Endothelial cell of umbilical vein (primary cell): ENCODE data around the gene CCSER1.

Source experiments
- EZH2 ChIP-seq: IDR thresholded peaks from 2 replicates; pipeline ENCODE4 v1.6.1; 2012; ENCODE audit warnings: borderline replicate concordance, low read depth, mild to moderate bottlenecking, moderate library complexity, low read length, inconsistent platforms; ENCODE audit not compliant: severe bottlenecking
- GATA2 ChIP-seq: IDR thresholded peaks from 2 replicates; pipeline ENCODE4 v1.7.0; 2011; ENCODE audit warnings: low read depth, mild to moderate bottlenecking, moderate library complexity, mixed read lengths, low read length; ENCODE audit not compliant: insufficient read length, insufficient read depth
- POLR2A ChIP-seq: IDR thresholded peaks from 2 replicates; pipeline ENCODE4 v1.6.1; 2012; ENCODE audit warnings: low read depth, mild to moderate bottlenecking, control low read depth, low read length
- POLR2AphosphoS5 ChIP-seq: IDR thresholded peaks from 2 replicates; pipeline ENCODE4 v1.6.1; 2012; ENCODE audit warnings: low read depth, mild to moderate bottlenecking, control low read depth, low read length, moderate library complexity; ENCODE audit not compliant: insufficient read depth
- TF ChIP-seq, protein P1 (sequence below): IDR thresholded peaks from 2 replicates; pipeline ENCODE4 v1.6.1; 2011; ENCODE audit not compliant: insufficient read depth, insufficient read length
- TF ChIP-seq, protein P2 (sequence below), 2 donors: IDR thresholded peaks; 1 replicate in 1 of 2; 2 replicates in 1 of 2; pipeline ENCODE4 v1.5.1; 2011; ENCODE audit warnings: low read length in 2 of 2, mild to moderate bottlenecking in 2 of 2, moderate library complexity in 2 of 2, control low read depth in 1 of 2, inconsistent platforms in 1 of 2, low read depth in 1 of 2; ENCODE audit not compliant: insufficient read depth in 1 of 2; ENCODE audit errors: extremely low read depth in 1 of 2

DNA sequence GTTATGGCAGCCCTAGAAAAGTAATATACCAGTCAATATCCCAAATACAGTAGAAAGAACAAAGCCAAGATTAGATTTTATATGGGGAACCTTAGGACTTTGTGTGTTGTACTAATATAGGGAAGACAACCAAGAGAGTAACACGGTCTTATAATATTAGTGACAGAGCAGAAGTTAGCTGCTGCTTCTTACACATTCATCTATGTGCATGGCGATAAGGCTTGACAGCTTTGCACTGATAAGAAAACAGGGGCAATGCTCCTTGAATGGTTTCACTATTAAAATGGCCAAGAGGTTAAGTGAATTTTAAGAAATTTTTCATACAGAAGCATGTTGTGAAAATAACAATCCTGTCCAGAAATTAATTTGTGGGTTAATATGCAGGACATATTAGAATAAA is 521.6 kb downstream of the CCSER1 start:
- TF ChIP-seq, protein P1, sequence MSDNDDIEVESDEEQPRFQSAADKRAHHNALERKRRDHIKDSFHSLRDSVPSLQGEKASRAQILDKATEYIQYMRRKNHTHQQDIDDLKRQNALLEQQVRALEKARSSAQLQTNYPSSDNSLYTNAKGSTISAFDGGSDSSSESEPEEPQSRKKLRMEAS, result no peak
- TF ChIP-seq, protein P2, sequence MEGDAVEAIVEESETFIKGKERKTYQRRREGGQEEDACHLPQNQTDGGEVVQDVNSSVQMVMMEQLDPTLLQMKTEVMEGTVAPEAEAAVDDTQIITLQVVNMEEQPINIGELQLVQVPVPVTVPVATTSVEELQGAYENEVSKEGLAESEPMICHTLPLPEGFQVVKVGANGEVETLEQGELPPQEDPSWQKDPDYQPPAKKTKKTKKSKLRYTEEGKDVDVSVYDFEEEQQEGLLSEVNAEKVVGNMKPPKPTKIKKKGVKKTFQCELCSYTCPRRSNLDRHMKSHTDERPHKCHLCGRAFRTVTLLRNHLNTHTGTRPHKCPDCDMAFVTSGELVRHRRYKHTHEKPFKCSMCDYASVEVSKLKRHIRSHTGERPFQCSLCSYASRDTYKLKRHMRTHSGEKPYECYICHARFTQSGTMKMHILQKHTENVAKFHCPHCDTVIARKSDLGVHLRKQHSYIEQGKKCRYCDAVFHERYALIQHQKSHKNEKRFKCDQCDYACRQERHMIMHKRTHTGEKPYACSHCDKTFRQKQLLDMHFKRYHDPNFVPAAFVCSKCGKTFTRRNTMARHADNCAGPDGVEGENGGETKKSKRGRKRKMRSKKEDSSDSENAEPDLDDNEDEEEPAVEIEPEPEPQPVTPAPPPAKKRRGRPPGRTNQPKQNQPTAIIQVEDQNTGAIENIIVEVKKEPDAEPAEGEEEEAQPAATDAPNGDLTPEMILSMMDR (IDR thresholded peaks at IDR 0.05; ENCODE audit: extremely low read depth in 1 of 2, insufficient read depth in 1 of 2, low read depth in 1 of 2, low read length in 2 of 2), result no peak
- TF ChIP-seq POLR2AphosphoS5 (no peak), EZH2 (no peak), GATA2 (no peak), POLR2A (no peak)
